Measurements from ENCODE around the gene OTOA. TPM values are rescaled to one million over a fixed set of nuclear protein-coding genes. Genes with fewer than 3 reads are reported as not detected.

Gene OTOA
- total RNA-seq (0.13 TPM), polyA plus RNA-seq (ENCODE audit: insufficient read depth in 1 of 8, insufficient read length in 8 of 8, low replicate concordance in 1 of 8) (under 1 TPM in 7 of 8 donors, not detected in 1; 0.05 to 0.18 (median 0.07) TPM)
- long read RNA-seq, donor 1: 0 reads
- long read RNA-seq, donor 2: 0 reads
- long read RNA-seq, donor 3: 0 reads
- long read RNA-seq, donor 4: 0 reads
- long read RNA-seq, donor 5: 0 reads
- long read RNA-seq, donor 6: 0 reads
- long read RNA-seq, donor 7: 0 reads
- long read RNA-seq, donor 8: 0 reads
- long read RNA-seq, donor 9: 0 reads
- long read RNA-seq, donor 10: 0 reads
- long read RNA-seq, donor 11: 0 reads

DNA sequence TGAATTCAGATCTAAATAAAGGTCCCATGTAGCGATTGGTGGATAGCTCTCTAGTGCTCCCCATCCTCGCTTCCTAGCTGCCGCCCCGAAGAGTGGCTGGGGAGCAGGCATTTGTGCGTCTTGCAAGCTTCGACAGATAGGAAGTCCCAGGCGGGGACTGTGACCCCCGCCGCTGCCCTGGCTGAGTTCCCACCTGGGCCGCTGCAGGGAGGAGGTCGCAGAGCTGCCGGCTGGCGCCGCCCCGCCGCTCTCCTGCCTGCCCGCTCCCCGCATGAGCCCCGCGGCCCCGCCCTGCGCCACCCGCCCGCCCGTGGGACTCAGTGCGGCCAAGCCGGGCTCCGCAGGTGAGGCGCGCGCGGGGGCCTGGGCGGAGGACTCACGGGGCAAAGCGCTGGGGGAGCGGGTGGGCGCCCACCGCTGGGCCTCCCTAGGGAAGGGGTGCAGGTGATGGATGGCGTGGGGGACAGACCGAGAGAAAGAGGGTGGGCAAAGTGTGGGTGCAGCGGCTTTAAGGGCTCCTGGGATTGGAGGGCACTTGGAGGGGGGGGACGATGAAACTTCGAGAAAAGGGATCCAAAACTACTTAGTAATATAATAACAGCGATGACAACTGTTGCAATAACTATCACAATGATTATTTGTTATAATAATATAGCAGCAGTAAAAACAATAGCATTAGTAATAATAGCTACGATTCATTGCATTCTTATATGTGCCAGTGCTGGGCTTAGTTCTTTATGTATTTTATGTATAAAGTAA is at the start of gene OTOA:
Gene OTOA (plus strand): TSS at position 80 of the 759 bp plus-strand sequence. CDS start 14,547 bp downstream, outside the sequence.
- peaks cover 17% of the 10 kb centered on the region for H3K27me3 ChIP-seq (ENCODE audit: control insufficient read depth, insufficient read depth, low read length)
- H3K36me3 ChIP-seq (ENCODE audit: control insufficient read depth, insufficient read depth, low read length): no peaks in the 10 kb centered on the region
- no peak within 1 kb of the TSS for H3K4me3 ChIP-seq (ENCODE audit: low read length)
- WGBS (ENCODE audit: insufficient coverage): 3% methylated on average over 31 of the region's 45 CpGs
- H3K27ac ChIP-seq (ENCODE audit: low read length): no peak within 1 kb of the TSS
- DNase-seq: no peak
- peaks cover 3% of the 10 kb centered on the region for H3K4me1 ChIP-seq (ENCODE audit: control insufficient read depth, insufficient read depth, low read length)
- H3K9me3 ChIP-seq (replicated peaks; ENCODE audit: control insufficient read depth, low read depth, low read length): no peaks in the 10 kb centered on the region

DNA sequence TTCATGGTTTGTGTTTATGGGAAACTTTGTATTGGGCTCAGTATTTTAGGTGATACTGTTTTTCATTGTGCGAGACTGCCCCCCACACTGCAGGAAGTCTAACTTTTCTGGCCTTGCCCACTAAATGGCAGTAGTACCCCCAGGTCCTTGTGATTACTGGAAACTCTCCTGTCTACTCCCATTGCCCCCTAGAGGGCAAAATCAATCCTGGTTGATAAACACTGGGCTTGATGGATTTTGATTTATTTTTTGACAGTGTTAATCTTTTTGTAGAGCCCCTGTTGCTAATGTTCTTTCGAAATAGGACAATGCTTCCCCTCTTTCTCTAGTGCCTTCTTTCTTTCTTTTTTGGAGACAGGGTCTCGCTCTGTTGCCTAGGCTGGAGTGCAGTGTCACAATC is 48.9 kb upstream of the OTOA start:
- Histone ChIP-seq H3K4me3 (ENCODE audit: low read length) (no peak overlapping the region), H3K36me3 (ENCODE audit: control insufficient read depth, insufficient read depth, low read length) (peaks cover 4% of the 10 kb centered on the region), H3K9me3 (replicated peaks; ENCODE audit: control insufficient read depth, low read depth, low read length) (no peaks in the 10 kb centered on the region), H3K27ac (ENCODE audit: low read length) (no peak overlapping the region), H3K4me1 (ENCODE audit: control insufficient read depth, insufficient read depth, low read length) (peaks cover 2% of the 10 kb centered on the region), H3K27me3 (ENCODE audit: control insufficient read depth, insufficient read depth, low read length) (no peaks in the 10 kb centered on the region)
- 100% methylated on average over 2 of the region's 3 CpGs for WGBS (ENCODE audit: insufficient coverage)
- no peak for DNase-seq

DNA sequence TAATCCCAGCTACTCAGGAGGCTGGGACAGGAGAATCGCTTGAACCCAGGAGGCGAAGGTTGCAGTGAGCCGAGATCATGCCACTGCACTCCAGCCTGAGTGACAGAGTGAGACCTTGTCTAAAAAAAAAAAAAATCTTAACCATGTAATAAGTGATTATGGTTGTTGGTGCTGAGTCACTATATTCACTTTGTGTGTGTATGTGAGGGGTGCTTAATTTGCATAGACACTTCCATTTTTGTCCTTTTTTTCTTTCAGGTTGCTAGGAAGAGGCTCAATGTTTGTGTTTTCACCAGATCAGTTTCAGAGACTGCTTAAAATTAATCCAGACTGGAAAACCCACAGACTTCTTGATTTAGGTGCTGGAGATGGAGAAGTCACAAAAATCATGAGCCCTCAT is 46.2 kb upstream of the OTOA start:
- H3K27ac ChIP-seq (ENCODE audit: low read length): no peak overlapping the region
- no peaks in the 10 kb centered on the region for H3K27me3 ChIP-seq (ENCODE audit: control insufficient read depth, insufficient read depth, low read length)
- peaks cover 6% of the 10 kb centered on the region for H3K36me3 ChIP-seq (ENCODE audit: control insufficient read depth, insufficient read depth, low read length)
- DNase-seq: no peak
- no peaks in the 10 kb centered on the region for H3K4me1 ChIP-seq (ENCODE audit: control insufficient read depth, insufficient read depth, low read length)
- no peaks in the 10 kb centered on the region for H3K9me3 ChIP-seq (replicated peaks; ENCODE audit: control insufficient read depth, low read depth, low read length)
- no peak overlapping the region for H3K4me3 ChIP-seq (ENCODE audit: low read length)
- 100% methylated on average over 1 of the region's 3 CpGs for WGBS (ENCODE audit: insufficient coverage)

DNA sequence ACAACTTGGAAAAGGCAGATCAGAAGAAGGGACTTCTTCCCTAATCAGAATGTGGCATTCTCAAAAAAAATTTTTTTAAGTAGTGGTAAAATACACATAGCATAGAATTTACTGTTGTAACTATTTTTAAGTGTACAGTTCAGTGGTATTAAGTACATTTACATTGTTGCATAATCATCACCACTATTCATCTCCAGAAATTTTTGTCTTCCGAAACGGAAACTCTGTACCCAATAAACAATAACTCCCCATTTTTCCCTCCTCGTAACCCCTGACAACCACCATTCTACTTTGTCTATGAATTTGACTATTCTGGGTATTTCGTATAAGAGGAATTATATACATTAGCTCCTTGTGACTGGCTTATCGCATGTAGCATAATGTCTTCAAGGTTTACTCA is 45.5 kb upstream of the OTOA start:
- Histone ChIP-seq H3K4me3 (ENCODE audit: low read length) (no peak overlapping the region), H3K36me3 (ENCODE audit: control insufficient read depth, insufficient read depth, low read length) (peaks cover 6% of the 10 kb centered on the region), H3K27me3 (ENCODE audit: control insufficient read depth, insufficient read depth, low read length) (no peaks in the 10 kb centered on the region), H3K9me3 (replicated peaks; ENCODE audit: control insufficient read depth, low read depth, low read length) (no peaks in the 10 kb centered on the region), H3K27ac (ENCODE audit: low read length) (no peak overlapping the region), H3K4me1 (ENCODE audit: control insufficient read depth, insufficient read depth, low read length) (no peaks in the 10 kb centered on the region)
- whole genome bisulfite sequencing (ENCODE audit: insufficient coverage): no CpG with 5 or more reads among the region's 5 CpGs
- no peak for DNase-seq

DNA sequence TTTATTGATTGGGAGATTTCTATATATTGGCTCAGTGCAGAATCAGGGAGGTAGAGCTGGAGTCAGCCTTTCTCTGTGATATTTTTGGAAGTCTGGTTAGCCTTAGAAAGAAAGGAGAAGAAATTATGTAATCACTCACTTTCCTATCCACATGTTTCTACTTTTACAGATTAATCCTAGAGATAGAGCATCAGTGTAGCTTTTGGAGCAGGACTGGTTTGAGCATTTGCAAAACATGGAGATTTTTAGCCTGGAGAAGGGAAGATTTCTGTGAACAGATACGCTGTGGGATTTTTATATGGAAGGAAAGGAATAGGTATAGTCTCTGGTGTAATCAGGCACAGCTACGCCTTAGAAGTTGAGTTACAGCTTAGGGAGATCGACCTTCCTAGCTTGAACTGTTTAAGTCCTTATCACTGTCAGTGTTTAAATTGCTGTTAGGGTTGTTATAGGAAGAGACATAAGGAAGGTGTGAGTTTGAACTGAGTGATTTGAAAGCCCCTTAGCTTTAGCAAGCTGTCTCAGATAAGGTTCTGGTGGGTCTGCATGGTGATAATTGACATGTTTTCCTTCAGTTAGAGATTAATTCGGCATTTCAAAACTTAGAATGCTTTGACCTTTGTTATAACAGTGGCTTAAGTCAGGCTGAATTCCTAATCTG is 43.9 kb upstream of the OTOA start:
- Histone ChIP-seq H3K4me3 (ENCODE audit: low read length) (no peak overlapping the region), H3K4me1 (ENCODE audit: control insufficient read depth, insufficient read depth, low read length) (no peaks in the 10 kb centered on the region), H3K27ac (ENCODE audit: low read length) (no peak overlapping the region), H3K27me3 (ENCODE audit: control insufficient read depth, insufficient read depth, low read length) (no peaks in the 10 kb centered on the region), H3K9me3 (replicated peaks; ENCODE audit: control insufficient read depth, low read depth, low read length) (no peaks in the 10 kb centered on the region), H3K36me3 (ENCODE audit: control insufficient read depth, insufficient read depth, low read length) (peaks cover 6% of the 10 kb centered on the region)
- 67% methylated on average over 3 of the region's 4 CpGs for WGBS (ENCODE audit: insufficient coverage)
- DNase-seq: no peak

DNA sequence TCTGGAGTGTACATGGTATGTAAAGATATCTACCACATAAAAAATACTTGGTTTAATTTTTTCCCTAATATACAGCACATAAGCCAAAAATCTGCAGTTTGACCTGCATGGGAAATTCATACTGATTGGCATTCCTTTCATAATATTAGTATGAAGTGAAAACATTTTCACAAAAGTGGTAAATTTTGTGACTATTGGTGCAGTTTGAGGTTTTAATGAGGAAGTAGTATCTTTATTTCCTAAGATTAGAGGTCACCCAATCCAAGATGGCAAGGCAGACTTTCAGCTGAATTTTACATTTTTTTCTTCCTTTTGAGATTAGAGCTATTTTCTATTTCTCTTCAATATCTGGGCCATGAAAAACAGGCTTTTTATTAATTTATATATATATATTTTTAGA is 43.2 kb upstream of the OTOA start:
- no peak for DNase-seq
- Histone ChIP-seq H3K36me3 (ENCODE audit: control insufficient read depth, insufficient read depth, low read length) (peaks cover 4% of the 10 kb centered on the region), H3K27ac (ENCODE audit: low read length) (no peak overlapping the region), H3K9me3 (replicated peaks; ENCODE audit: control insufficient read depth, low read depth, low read length) (no peaks in the 10 kb centered on the region), H3K4me1 (ENCODE audit: control insufficient read depth, insufficient read depth, low read length) (no peaks in the 10 kb centered on the region), H3K4me3 (ENCODE audit: low read length) (no peak overlapping the region), H3K27me3 (ENCODE audit: control insufficient read depth, insufficient read depth, low read length) (no peaks in the 10 kb centered on the region)

DNA sequence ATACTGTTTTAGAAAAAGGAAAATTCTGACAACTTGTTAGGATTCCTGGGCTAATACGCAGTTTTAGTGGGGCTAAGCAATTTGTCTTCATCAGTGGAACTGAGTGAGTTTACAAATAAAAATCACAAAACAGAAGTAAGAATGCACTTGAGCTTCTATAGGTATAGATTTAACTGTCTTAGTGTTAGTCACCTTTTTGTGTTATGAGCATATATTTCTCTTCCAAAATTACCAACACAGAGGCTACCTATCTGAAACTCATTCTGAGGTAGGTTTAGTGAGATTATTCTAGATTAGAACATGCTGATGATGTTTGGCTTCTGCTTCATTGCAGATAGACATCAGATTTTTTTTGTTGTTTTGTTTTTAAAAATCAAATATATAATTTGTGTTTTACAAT is 41.2 kb upstream of the OTOA start:
- H3K4me1 ChIP-seq (ENCODE audit: control insufficient read depth, insufficient read depth, low read length): no peaks in the 10 kb centered on the region
- WGBS (ENCODE audit: insufficient coverage): no CpG with 5 or more reads among the region's 1 CpG

DNA sequence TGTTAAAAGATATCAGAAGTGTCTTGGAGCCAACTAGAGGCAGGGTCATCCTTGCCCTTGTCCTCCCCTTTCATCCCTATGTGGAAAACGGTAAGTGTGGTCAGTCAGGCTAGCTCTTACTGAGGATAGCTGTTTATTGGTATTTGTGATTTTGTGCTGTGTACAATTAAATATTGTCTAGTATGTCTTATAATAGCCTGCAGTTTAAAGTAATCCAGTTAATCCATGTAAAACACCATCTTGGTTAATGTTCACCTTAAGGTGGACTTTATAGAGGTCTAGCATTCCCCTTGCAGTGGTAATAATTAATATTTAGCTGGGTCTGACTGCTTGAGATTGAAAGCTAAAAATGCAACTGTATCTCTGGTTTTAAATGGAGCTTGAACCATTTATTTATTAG is 38.7 kb upstream of the OTOA start:
- WGBS (ENCODE audit: insufficient coverage): no CpG with 5 or more reads among the region's 1 CpG
- H3K27me3 ChIP-seq (ENCODE audit: control insufficient read depth, insufficient read depth, low read length): no peaks in the 10 kb centered on the region
- no peak overlapping the region for H3K4me3 ChIP-seq (ENCODE audit: low read length)
- H3K9me3 ChIP-seq (replicated peaks; ENCODE audit: control insufficient read depth, low read depth, low read length): no peaks in the 10 kb centered on the region
- H3K4me1 ChIP-seq (ENCODE audit: control insufficient read depth, insufficient read depth, low read length): no peaks in the 10 kb centered on the region
- peaks cover 24% of the 10 kb centered on the region for H3K36me3 ChIP-seq (ENCODE audit: control insufficient read depth, insufficient read depth, low read length)
- DNase-seq: no peak
- no peak overlapping the region for H3K27ac ChIP-seq (ENCODE audit: low read length)

More for the DNA sequence above, 41.2 kb upstream of the OTOA start:
- H3K27ac ChIP-seq (ENCODE audit: low read length): no peak overlapping the region
- H3K36me3 ChIP-seq (ENCODE audit: control insufficient read depth, insufficient read depth, low read length): peaks cover 11% of the 10 kb centered on the region
- no peak overlapping the region for H3K4me3 ChIP-seq (ENCODE audit: low read length)
- DNase-seq: no peak
- no peaks in the 10 kb centered on the region for H3K27me3 ChIP-seq (ENCODE audit: control insufficient read depth, insufficient read depth, low read length)
- no peaks in the 10 kb centered on the region for H3K9me3 ChIP-seq (replicated peaks; ENCODE audit: control insufficient read depth, low read depth, low read length)

DNA sequence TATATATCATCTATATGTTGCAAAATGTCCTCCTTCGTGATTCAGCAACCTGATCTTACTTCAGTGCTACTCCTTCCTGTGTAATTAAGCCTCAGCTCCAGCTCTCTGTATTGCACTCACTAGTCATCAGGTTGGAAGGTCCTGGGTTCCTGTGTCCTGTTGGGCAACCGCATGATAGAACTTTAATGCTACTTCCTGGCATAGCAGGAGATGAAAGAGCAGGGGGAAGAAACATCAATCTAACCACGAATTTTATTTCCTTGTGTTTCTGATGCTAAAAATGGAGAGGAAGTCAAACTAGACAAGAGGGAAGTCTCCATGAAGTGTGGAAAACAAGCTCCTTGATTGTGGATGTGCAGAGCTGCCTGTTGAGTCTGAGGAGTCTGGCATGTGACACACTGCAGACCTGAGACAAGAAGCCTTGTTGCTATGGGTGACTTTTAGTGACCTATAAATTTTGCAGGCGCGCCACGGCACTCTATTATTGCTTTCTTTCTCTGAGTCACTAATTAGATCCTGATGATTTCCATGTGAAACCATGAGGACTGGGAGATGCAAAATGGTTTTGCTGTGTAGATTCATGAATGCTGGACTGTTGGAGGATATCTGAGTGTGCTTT is 37.0 kb upstream of the OTOA start:
- DNase-seq: peak; percentile 61
- no peaks in the 10 kb centered on the region for H3K27me3 ChIP-seq (ENCODE audit: control insufficient read depth, insufficient read depth, low read length)
- no peaks in the 10 kb centered on the region for H3K9me3 ChIP-seq (replicated peaks; ENCODE audit: control insufficient read depth, low read depth, low read length)
- no peaks in the 10 kb centered on the region for H3K4me1 ChIP-seq (ENCODE audit: control insufficient read depth, insufficient read depth, low read length)
- H3K4me3 ChIP-seq (ENCODE audit: low read length): no peak overlapping the region
- H3K36me3 ChIP-seq (ENCODE audit: control insufficient read depth, insufficient read depth, low read length): peaks cover 24% of the 10 kb centered on the region
- 0% methylated on average over 2 of the region's 6 CpGs for WGBS (ENCODE audit: insufficient coverage)
- H3K27ac ChIP-seq (ENCODE audit: low read length): no peak overlapping the region

Measured in muscle of leg (tissue), 16 donors.